GM23248 (cell line): ENCODE measurements around the gene MYCBP2.

ENCODE experiments used
- EZH2 ChIP-seq: fragments of 200-600 bp; sonication (generic); IDR thresholded peaks from 2 replicates; pipeline ENCODE4 v1.6.1; 2018; ENCODE audit warnings: antibody characterized with exemption, mild to moderate bottlenecking; ENCODE audit not compliant: insufficient read depth, poor library complexity, severe bottlenecking
- EZH2phosphoT487 ChIP-seq: fragments of 200-600 bp; sonication (generic); IDR thresholded peaks from 2 replicates; pipeline ENCODE4 v1.6.1; 2018; ENCODE audit warnings: antibody characterized with exemption, moderate library complexity, mild to moderate bottlenecking, low read depth; ENCODE audit not compliant: insufficient read depth

DNA sequence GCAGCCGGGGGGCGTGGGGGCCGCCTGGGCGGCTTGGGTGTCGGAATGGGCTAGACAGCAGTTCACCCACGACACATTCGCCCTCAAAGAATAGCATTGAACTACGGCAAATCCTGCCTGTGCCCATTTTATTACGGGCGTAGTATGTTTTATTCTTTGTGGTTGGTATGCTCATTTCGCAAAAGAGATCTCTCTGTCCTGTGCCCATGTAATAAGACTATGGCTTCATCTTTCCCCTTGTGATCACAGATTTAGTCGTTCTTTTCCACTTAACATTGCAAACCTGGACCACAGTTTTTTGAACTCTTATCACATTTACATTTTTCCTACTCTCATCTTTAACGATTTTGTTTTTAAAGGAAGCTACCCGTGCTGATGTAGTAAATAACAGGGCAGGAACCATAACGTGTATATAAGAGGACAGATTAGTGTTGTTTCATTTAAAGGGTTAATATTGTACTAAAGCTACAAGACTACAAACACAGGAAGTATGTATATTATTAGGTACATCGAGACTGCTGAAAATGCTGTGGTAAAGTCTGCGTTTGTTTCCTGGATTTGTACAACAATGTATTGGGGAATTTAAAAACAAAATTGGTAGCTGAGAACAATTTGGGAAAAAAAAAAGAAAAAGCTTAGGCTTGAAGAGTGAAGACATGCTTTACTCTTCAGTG lies 3.2 kb upstream of the MYCBP2 start:
- TF ChIP-seq EZH2 (no peak), EZH2phosphoT487 (no peak)
